IMR-90 (cell line): Measurements from ENCODE around the gene CHRM1. TPM values are rescaled to one million over a fixed set of nuclear protein-coding genes. Genes with fewer than 3 reads are reported as not detected.
A peak's percentile ranks its signal among the peaks of the same experiment; 100 is the strongest.

Experiments
- ATAC-seq: fragments of 200-7000 bp; cut with Tn5 transposase; 2 replicates; pipeline ENCODE4 v1.9.1; 2020; ENCODE audit warnings: low read depth, mild to moderate bottlenecking, moderate library complexity
- BruUV-seq: library from RNA; stranded (reverse); fragments of 400-500 nt; replicated peaks from 2 replicates; lab custom pipeline; 2021; lab: Mats Ljungman, UMichigan
- CTCF ChIA-PET: fragments of 300-600 bp; formaldehyde crosslinking; extraction: SDS; loops from one replicate; lab custom pipeline; 2021; ENCODE audit warnings: antibody characterized with exemption; lab: Yijun Ruan, JAX
- POLR2A ChIA-PET: fragments of 300-600 bp; sonication (Branson Sonifier 250); formaldehyde crosslinking; loops from one replicate; lab custom pipeline; 2022; ENCODE audit warnings: antibody characterized with exemption; ENCODE audit not compliant: unreplicated experiment; lab: Charles Lee
- DNase-seq: peaks from one replicate; pipeline ENCODE4 v3.0.0; 2013
- H2AFZ ChIP-seq: replicated peaks from 2 replicates; pipeline ENCODE3; 2013; ENCODE audit warnings: low read length, mild to moderate bottlenecking; ENCODE audit not compliant: poor library complexity
- H2AK5ac ChIP-seq: 2 replicates; pipeline ENCODE4 v1.6.1; 2013; ENCODE audit warnings: low read depth, low read length, inconsistent platforms
- H2AK9ac ChIP-seq: replicated peaks from 2 replicates; pipeline ENCODE3; 2013; ENCODE audit warnings: mild to moderate bottlenecking, low read depth, low read length, moderate library complexity; ENCODE audit not compliant: poor library complexity
- H2BK120ac ChIP-seq: 2 replicates; pipeline ENCODE4 v1.6.1; 2013; ENCODE audit warnings: low read depth, low read length, inconsistent platforms
- H2BK15ac ChIP-seq: 3 replicates; pipeline ENCODE4 v1.6.1; 2013; ENCODE audit warnings: low read depth, low read length, inconsistent platforms
- H2BK20ac ChIP-seq: 2 replicates; pipeline ENCODE4 v1.6.1; 2013; ENCODE audit warnings: low read depth, mild to moderate bottlenecking, inconsistent platforms, low read length, moderate library complexity
- H2BK5ac ChIP-seq: 2 replicates; pipeline ENCODE4 v1.6.1; 2013; ENCODE audit warnings: mild to moderate bottlenecking, low read depth, low read length, inconsistent platforms; ENCODE audit not compliant: poor library complexity, severe bottlenecking
- H3K14ac ChIP-seq: replicated peaks from 2 replicates; pipeline ENCODE4 v1.6.1; 2013; ENCODE audit warnings: low read depth, low read length, inconsistent platforms
- H3K18ac ChIP-seq: 2 replicates; pipeline ENCODE4 v1.6.1; 2013; ENCODE audit warnings: low read depth, low read length, control low read depth
- H3K23ac ChIP-seq: 2 replicates; pipeline ENCODE4 v1.6.1; 2013; ENCODE audit warnings: low read depth, low read length, inconsistent platforms
- H3K27ac ChIP-seq: 2 replicates; pipeline ENCODE4 v1.5.1; 2013; ENCODE audit warnings: mild to moderate bottlenecking, control low read depth, low read length; ENCODE audit not compliant: insufficient read depth
- H3K27me3 ChIP-seq: 2 replicates; pipeline ENCODE4 v1.6.1; 2013; ENCODE audit warnings: low read length; ENCODE audit not compliant: control insufficient read depth, insufficient read depth
- H3K36me3 ChIP-seq: 2 replicates; pipeline ENCODE4 v1.6.1; 2013; ENCODE audit warnings: low read length, mixed read lengths; ENCODE audit not compliant: control insufficient read depth, insufficient read depth
- H3K4ac ChIP-seq: 2 replicates; pipeline ENCODE4 v1.6.1; 2013; ENCODE audit warnings: low read depth, low read length, inconsistent platforms
- H3K4me1 ChIP-seq: 2 replicates; pipeline ENCODE4 v1.6.1; 2013; ENCODE audit warnings: low read length, mixed read lengths; ENCODE audit not compliant: control insufficient read depth, insufficient read depth
- H3K4me2 ChIP-seq: 2 replicates; pipeline ENCODE4 v1.6.1; 2013; ENCODE audit warnings: low read depth, mild to moderate bottlenecking, control low read depth, low read length, moderate library complexity
- H3K4me3 ChIP-seq: 2 replicates; pipeline ENCODE4 v1.5.1; 2013; ENCODE audit warnings: low read depth, mild to moderate bottlenecking, control low read depth, low read length, moderate library complexity; ENCODE audit not compliant: insufficient read depth
- H3K56ac ChIP-seq: 2 replicates; pipeline ENCODE4 v1.6.1; 2013; ENCODE audit warnings: low read length, inconsistent platforms; ENCODE audit not compliant: insufficient read depth; ENCODE audit errors: extremely low read depth
- H3K79me1 ChIP-seq, 2 experiments: 2 replicates each; pipeline ENCODE4 v1.6.1; 2013; ENCODE audit warnings: low read length in 2 of 2, inconsistent platforms in 1 of 2, low read depth in 1 of 2
- H3K9ac ChIP-seq: 2 replicates; pipeline ENCODE4 v1.6.1; 2013; ENCODE audit warnings: low read depth, low read length, control low read depth
- H3K9me1 ChIP-seq: 2 replicates; pipeline ENCODE4 v1.6.1; 2013; ENCODE audit warnings: low read length, inconsistent platforms; ENCODE audit not compliant: insufficient read depth
- H3K9me3 ChIP-seq: 2 replicates; pipeline ENCODE4 v1.6.1; 2013; ENCODE audit warnings: low read length; ENCODE audit not compliant: control insufficient read depth, insufficient read depth
- H4K20me1 ChIP-seq: 2 replicates; pipeline ENCODE4 v1.6.1; 2013; ENCODE audit warnings: low read length, inconsistent platforms; ENCODE audit not compliant: insufficient read depth
- H4K5ac ChIP-seq: 2 replicates; pipeline ENCODE4 v1.6.1; 2013; ENCODE audit warnings: mild to moderate bottlenecking, low read depth, low read length, control low read depth
- H4K8ac ChIP-seq, 2 experiments: 2 replicates each; pipeline ENCODE4 v1.6.1; 2013; ENCODE audit warnings: low read depth in 2 of 2, low read length in 2 of 2, control low read depth in 1 of 2, inconsistent platforms in 1 of 2
- H4K91ac ChIP-seq: 2 replicates; pipeline ENCODE4 v1.6.1; 2013; ENCODE audit warnings: low read depth, low read length, inconsistent platforms; ENCODE audit not compliant: insufficient read depth
- CTCF ChIP-seq: conservative IDR thresholded peaks from 2 replicates; pipeline ENCODE4 v1.5.1; 2012; ENCODE audit warnings: mild to moderate bottlenecking, low read depth, low read length, improper control_type of control experiment
- WGBS, 2 experiments: methylation state at CpG; one replicate each; pipeline versions ENCODE4 v1.1.5 to v1.1.7; 2013; ENCODE audit warnings: missing lambda C conversion rate in 2 of 2; ENCODE audit not compliant: insufficient read length in 1 of 2; ENCODE audit errors: extremely low coverage in 2 of 2; 5-methylcytosine and 5-hydroxymethylcytosine counted together
- dilution Hi-C: fragments of 300-500 bp; cut with HindIII; formaldehyde crosslinking; loops from one replicate; pipeline ENCODE4 v1.14.3; 2018; ENCODE audit warnings: low sequenced_read_pairs; ENCODE audit not compliant: unreplicated experiment
- in situ Hi-C: fragments of 300-500 bp; cut with MboI; formaldehyde crosslinking; loops from 3 replicates; pipeline ENCODE4 v1.14.3; 2019; ENCODE audit warnings: low sequenced_read_pairs, inconsistent platforms, mixed read lengths
- intact Hi-C: fragments of 100-400 bp; cut with micrococcal nuclease; formaldehyde crosslinking; loops from 2 replicates; pipeline ENCODE4 v1.10.0; 2022
- polyA plus RNA-seq, 3 experiments: library from polyadenylated mRNA; depleted of rRNA; stranded (reverse); fragments of >200 nt; gene quantifications; 2 replicates each; pipeline ENCODE4 v1.2.3, GENCODE V29; 2012; ENCODE audit warnings: low replicate concordance in 1 of 3
- total RNA-seq: library from RNA; depleted of rRNA; stranded (reverse); fragments of >200 nt; gene quantifications from 2 replicates; pipeline ENCODE4 v1.2.3, GENCODE V29; 2012

The CHRM1 gene
- total and polyA plus RNA-seq, 2 of the 4 experiments (the other 2 are of a cell fraction) = not detected

- no peak for TF ChIP-seq CTCF
- H3K27me3 ChIP-seq = peaks cover 89% of the 10 kb centered on the region
- no peak overlapping the region for H3K23ac ChIP-seq
- DNase-seq (no peak), ATAC-seq (no peak)
- intact Hi-C loops (no loop called here), in situ Hi-C loops (no loop called here), dilution Hi-C loops (no loop called here)
- H4K8ac ChIP-seq = no peak overlapping the region
- no peak overlapping the region for H2BK5ac ChIP-seq
- no peak overlapping the region for H3K4ac ChIP-seq
- BruUV-seq = no TSS peak
- CTCF ChIA-PET = no interaction called here
- H4K91ac ChIP-seq = no peak overlapping the region
- no CpG with 5 or more reads among the region's 4 CpGs for WGBS, 2 experiments
- H3K4me2 ChIP-seq = no peak overlapping the region
- H3K4me3 ChIP-seq = no peak overlapping the region
- no peak overlapping the region for H2AK9ac ChIP-seq
- no peak overlapping the region for H3K14ac ChIP-seq
- no peaks in the 10 kb centered on the region for H3K79me1 ChIP-seq
- H4K20me1 ChIP-seq = no peaks in the 10 kb centered on the region
- no peaks in the 10 kb centered on the region for H3K9me1 ChIP-seq
- peak overlapping the region; percentile 27 for H2AFZ ChIP-seq
- no peak overlapping the region for H2BK15ac ChIP-seq
- peaks cover 8% of the 10 kb centered on the region; the same call in 1 of the 2 replicates for H3K4me1 ChIP-seq
- H2BK120ac ChIP-seq = no peak overlapping the region
- no peak overlapping the region for H2AK5ac ChIP-seq
- H3K27ac ChIP-seq = no peak overlapping the region
- H3K18ac ChIP-seq = no peak overlapping the region
- H4K5ac ChIP-seq = no peak overlapping the region
- no peak overlapping the region for H3K9ac ChIP-seq
- POLR2A ChIA-PET = no interaction called here
- no peaks in the 10 kb centered on the region; the same call in 1 of the 2 replicates for H3K9me3 ChIP-seq
- no peak overlapping the region for H2BK20ac ChIP-seq
- no peaks in the 10 kb centered on the region for H3K36me3 ChIP-seq
- no peak overlapping the region for H3K56ac ChIP-seq
Measured at GRCh38 chr11:62922189-62922589, 1.0 kb upstream of the CHRM1 start.
